ENCODE results near the gene SH2D1B.

- TF ChIP-seq STAT1 (IDR thresholded peaks at IDR 0.05; ENCODE audit: unreplicated experiment) (no peak), EZH2 (IDR thresholded peaks at IDR 0.05; ENCODE audit: low read depth, unreplicated experiment) (no peak)
- TF ChIP-seq, protein P1, sequence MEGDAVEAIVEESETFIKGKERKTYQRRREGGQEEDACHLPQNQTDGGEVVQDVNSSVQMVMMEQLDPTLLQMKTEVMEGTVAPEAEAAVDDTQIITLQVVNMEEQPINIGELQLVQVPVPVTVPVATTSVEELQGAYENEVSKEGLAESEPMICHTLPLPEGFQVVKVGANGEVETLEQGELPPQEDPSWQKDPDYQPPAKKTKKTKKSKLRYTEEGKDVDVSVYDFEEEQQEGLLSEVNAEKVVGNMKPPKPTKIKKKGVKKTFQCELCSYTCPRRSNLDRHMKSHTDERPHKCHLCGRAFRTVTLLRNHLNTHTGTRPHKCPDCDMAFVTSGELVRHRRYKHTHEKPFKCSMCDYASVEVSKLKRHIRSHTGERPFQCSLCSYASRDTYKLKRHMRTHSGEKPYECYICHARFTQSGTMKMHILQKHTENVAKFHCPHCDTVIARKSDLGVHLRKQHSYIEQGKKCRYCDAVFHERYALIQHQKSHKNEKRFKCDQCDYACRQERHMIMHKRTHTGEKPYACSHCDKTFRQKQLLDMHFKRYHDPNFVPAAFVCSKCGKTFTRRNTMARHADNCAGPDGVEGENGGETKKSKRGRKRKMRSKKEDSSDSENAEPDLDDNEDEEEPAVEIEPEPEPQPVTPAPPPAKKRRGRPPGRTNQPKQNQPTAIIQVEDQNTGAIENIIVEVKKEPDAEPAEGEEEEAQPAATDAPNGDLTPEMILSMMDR (conservative IDR thresholded peaks at IDR 0.05; ENCODE audit: low read depth in 2 of 2) = no peak
These were observed 24.5 kb downstream of the SH2D1B start for GRCh38 chr1:162387226-162388082.
